Activated CD8-positive, alpha-beta memory T cell treated with anti-CD3 and anti-CD28 coated beads, Interleukin-2, amount 50 U/mL, for 24 hours (primary cell): ENCODE data around the gene IL10RA.
"Not testable (repeated sequence)": the region's sequence is repeated elsewhere in the genome, so short reads cannot be mapped to it uniquely, and the experiment has no call there.

Experiments used
- DNase-seq: peaks from one replicate; pipeline ENCODE4 v3.0.0-alpha.2; 2020; ENCODE audit errors: extremely low read depth

IL10RA gene

GRCh38 chr11:118007040-118007439 lies 20.8 kb downstream of the IL10RA start:
- no peak for DNase-seq

- not testable (repeated sequence) for DNase-seq
Measured at GRCh38 chr11:118007563-118008270, 21.5 kb downstream of the IL10RA start.

- DNase-seq, result no peak
Measured at GRCh38 chr11:118008271-118008911, 22.2 kb downstream of the IL10RA start.

- DNase-seq, result no peak
Measured at GRCh38 chr11:118009864-118010737, 23.9 kb downstream of the IL10RA start.

- DNase-seq, result no peak
Measured at GRCh38 chr11:118010738-118011461, 24.7 kb downstream of the IL10RA start.

- DNase-seq, result no peak
Measured at GRCh38 chr11:118012083-118012669, 26.0 kb downstream of the IL10RA start.

GRCh38 chr11:118014022-118014421 lies 27.8 kb downstream of the IL10RA start:
- DNase-seq, result no peak

GRCh38 chr11:118015385-118015841 lies 29.2 kb downstream of the IL10RA start:
- no peak for DNase-seq

- DNase-seq, result no peak
Measured at GRCh38 chr11:118016104-118016503, 29.9 kb downstream of the IL10RA start.

GRCh38 chr11:118017111-118017510 lies 30.9 kb downstream of the IL10RA start:
- no peak for DNase-seq

GRCh38 chr11:118017631-118018315 lies 31.6 kb downstream of the IL10RA start:
- DNase-seq, result no peak

- no peak for DNase-seq
Measured at GRCh38 chr11:118018401-118018800, 32.2 kb downstream of the IL10RA start.

- no peak for DNase-seq
Measured at GRCh38 chr11:118021146-118021545, 35.0 kb downstream of the IL10RA start.

- no peak for DNase-seq
Measured at GRCh38 chr11:118027694-118028093, 41.5 kb downstream of the IL10RA start.

- DNase-seq, result no peak
Measured at GRCh38 chr11:118028626-118029025, 42.4 kb downstream of the IL10RA start.

GRCh38 chr11:118033443-118033842 lies 47.2 kb downstream of the IL10RA start:
- DNase-seq, result no peak

GRCh38 chr11:118042141-118042540 lies 55.9 kb downstream of the IL10RA start:
- no peak for DNase-seq

GRCh38 chr11:118042796-118043195 lies 56.6 kb downstream of the IL10RA start:
- no peak for DNase-seq

GRCh38 chr11:118045191-118045590 lies 59.0 kb downstream of the IL10RA start:
- DNase-seq, result no peak

- DNase-seq, result no peak
Measured at GRCh38 chr11:118046051-118046963, 60.1 kb downstream of the IL10RA start.
